HG03575 (cell line): ENCODE data around the gene RAP1GAP2.

Experiments
- ATAC-seq: cut with Tn5 transposase; IDR thresholded peaks from one replicate; pipeline ENCODE4 v1.9.1; 2021; ENCODE audit not compliant: unreplicated experiment, insufficient number of reproducible peaks, low FRiP score; ENCODE audit errors: extremely low read depth

The RAP1GAP2 gene

DNA sequence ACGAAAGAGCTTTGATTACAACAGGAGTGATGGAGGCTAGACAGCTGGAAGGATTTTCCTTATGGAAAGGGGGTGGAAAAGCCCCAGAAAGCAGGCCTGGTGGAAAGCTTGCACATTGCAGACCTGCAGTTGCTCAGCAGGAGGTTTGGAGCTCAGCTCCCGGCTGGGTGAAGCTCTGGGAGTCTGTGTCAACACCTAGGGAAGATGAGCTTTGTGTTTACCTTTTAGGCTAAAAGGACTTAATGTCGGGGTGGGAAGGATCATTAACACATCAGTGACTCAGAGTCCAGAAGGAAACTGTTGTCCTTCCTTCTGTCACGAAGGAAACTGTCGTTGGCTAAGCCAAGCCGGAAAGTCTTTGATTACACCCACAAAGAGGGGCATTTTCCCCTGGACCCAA lies 48.2 kb downstream of the RAP1GAP2 start:
- no peak for ATAC-seq

DNA sequence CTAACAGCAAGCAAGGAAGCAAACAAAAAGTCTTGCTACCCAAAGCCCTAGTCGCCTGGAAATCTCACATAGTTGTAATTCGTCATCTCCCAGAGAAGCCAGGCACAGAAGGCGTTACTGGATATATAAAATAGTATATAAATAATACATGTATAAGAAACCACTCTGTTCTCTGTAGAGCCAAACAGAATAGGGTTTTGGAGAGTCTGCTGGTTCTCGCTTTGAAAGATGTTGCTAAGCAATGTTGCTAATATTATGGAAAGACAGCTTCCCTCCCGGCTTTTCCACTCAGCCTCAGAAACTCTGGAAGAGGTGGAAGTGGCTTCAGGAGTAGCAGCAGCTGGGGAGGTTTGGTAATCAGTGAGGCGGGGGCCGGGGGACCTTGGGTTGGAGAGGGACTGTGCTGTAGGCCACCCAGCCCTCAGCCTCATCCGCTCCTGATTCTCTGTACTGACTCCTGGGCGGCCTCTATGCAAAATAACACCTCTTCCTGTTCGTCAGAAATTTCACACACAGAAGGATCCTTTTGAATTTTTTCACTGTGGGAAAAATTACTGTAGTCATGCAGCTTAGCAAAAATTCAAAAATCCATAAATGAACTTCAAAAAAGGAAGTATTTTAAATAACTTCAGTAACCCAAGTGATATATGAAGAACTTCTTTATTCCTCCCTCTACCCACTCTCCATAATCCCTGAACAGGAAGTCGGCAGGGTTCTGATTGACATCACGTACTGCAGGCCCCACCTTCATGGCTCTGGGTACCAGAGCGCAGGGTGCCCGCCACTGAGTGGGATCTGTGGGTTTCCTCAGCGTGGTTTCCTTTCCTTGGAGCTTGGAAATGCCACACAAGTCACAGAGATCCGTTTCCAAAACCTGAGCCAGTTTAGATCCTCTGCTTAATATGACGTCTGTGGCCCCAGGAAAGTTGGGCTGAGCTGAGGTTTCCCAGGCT lies 51.4 kb downstream of the RAP1GAP2 start:
- ATAC-seq: no peak

DNA sequence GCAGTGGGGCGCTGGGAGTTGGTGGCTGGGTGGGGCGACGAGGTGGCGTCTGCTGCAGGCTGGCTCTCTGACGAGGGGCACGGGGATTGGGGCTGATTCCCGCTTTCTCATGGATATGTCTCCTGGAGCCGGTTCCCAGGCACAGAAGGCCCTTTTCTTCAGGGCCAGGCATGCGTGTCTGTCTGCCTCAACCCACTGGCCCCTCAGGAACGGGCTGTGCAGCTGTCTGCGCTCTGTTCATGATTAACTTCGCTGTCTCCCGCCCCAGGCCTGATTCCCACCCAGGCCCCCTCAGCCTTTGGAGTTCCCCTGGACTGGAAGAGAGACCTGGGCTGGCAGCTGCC lies 53.1 kb downstream of the RAP1GAP2 start:
- no peak for ATAC-seq

DNA sequence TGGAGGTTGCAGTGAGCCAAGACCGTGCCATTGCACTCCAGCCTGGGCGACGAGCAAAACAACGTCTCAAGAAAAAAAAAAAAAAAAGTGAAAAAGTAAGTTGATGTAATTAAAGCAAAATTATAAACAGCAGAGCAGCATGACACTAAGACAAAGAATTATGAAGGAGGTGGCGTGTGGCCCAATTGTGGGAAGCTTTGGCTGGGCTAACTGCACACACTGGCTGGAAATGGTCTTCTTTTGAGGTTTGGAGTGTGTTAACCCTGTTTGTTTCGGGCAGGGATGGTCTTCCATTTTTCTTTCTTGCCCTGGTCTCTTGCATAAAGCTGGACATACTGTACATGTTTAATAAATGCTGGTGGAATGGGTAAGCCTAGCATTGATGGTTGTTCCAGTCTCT lies 54.8 kb downstream of the RAP1GAP2 start:
- no peak for ATAC-seq

DNA sequence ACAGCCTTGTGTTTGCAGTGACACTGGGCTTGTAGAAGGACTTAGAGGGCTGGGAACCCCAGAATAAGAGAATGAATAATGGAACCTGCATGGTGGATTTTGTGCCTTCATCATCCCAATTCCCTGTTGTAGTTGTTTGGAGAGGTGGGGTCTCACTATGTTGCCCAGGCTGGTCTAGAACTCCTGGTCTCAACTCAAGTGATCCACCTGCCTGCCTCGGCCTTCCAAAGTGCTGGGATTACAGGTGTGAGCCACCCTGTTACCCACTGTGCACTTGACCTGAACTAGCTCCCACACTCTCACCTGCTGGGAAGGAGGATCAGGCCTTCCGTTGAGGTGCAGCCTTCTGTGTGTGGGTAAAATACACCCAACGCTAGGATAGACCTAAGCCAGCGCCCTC lies 55.4 kb downstream of the RAP1GAP2 start:
- ATAC-seq: no peak

DNA sequence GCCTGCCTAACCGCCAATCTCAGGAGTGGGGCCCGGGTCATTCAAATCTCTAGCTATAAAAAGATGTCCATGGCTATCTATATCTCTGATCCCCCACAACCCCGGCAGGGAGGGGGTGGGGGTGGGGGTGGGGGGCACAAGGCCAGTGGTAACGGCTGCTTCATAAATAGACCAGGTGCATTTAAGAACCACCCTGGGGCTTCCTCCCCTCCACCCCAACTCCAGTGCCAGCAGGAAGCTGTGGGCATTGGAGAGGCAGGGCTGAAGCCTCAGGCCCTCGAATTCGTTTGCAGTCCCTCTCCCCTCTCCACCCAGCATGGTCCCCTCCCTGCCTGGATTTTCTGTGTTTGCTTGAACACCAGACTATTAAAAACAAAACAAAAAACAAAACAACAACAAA lies 56.0 kb downstream of the RAP1GAP2 start:
- no peak for ATAC-seq

DNA sequence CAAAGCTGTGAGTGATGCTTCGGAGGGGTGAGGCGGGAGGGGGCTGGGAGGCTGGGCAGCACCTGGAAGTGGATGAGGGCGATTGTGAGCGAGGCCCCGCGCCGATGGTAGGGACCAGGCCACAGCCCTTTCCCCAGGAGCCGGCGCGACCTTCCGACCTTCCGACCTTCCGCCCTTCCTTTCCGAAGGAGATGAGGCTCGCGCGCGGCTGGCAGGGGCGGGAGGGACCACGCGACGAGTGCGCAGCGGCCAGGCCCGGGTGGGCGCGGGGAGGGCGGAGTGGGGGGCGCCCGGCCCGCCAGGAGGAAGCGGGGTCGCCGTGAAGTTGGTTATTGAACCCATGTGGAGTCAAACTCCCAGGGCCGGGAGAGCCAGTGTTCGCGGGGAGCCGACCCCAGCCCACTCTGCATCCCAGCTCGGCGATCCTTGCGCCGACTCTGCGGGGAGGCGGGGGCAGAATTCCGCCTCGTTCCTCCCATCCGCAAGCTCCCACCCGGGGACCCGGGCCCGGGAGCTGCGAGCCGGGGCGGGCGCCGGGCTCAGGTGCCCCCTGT lies 56.6 kb downstream of the RAP1GAP2 start:
- no peak for ATAC-seq

DNA sequence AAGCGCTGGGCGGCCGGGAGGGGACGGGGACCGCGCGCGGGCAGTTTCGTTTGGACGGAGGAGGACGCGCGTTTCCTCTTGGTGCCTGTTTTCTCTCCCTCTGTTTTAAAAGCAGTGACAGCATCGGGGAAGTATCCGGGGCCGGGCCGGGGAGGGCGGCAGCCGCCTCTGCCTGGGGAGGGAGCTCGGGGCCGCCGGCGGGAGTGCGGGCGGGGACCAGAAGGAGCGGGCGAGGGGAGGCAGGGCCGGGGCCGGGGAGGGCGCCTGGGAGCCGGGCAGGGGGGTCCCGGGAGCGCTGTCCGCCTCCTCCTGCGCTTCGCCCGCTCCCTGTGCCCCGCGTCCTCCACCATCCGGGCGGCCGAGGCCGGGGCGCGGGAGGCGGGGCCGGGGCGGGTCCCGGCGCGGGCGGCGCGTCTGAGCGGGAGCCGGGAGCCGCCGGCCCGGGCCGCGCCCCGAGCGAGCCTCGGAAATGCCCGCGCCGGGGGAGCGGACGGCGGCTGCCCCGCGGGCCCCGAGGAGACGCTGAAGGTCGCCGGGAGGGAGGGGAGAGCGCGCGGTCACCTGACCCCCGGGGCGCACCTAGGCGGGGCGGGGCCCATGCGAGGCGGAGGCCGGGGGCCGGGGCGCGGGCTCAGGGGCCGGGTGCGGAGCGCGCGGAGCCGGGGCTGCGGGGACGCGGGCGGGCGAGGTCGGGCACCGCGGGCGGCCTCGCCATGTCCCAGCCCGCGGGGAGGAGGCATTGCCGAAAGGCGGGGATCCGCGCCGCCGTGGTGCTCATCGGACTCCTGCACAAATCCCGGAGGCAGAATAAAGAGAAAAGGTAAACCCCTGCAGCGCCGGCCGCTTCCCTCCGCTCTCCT lies 57.3 kb downstream of the RAP1GAP2 start:
- ATAC-seq: no peak

DNA sequence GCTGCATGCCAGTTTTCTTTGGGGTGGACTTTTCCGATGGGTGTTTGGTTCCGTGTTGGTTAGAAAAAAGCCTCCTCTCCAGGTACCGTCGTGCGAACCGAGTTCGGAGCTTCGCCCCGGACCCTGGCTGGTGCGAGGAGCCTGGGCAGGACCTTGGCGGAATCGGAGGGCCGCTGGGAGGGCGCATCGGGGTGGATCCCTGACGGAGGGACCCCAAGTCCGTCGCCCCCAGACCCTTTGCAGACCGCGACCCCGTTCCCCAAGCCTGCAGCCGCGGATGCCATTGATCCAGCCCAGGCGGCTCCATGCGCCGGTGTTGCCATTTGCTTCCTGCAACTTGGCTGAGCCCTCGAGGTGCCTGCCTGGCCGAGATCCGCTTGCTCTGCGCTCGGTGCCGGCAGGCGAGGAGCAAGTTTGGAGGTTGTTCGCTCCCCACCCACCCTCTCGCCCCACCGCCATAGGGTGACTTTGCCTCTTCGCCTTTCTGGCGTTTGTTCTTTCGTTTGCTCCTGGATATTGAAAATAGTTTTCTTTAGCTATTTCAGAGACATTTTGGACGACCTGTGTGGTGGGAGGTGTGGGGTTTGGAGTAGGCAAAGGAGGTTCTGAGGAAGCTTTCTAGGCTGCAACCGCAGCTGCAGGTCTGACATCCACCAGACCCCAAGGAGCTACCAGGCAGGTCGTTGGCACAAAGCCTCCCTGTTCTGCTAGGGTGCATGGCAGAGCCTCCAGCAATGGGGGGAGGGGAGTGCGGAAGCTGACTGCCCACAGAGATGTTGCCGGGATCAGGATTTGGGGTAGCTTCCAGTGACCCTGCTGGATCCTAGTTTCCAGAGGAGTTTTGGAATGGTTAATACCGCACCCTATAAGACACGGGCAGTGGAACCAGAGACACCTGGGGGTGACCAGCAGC lies 58.2 kb downstream of the RAP1GAP2 start:
- no peak for ATAC-seq

DNA sequence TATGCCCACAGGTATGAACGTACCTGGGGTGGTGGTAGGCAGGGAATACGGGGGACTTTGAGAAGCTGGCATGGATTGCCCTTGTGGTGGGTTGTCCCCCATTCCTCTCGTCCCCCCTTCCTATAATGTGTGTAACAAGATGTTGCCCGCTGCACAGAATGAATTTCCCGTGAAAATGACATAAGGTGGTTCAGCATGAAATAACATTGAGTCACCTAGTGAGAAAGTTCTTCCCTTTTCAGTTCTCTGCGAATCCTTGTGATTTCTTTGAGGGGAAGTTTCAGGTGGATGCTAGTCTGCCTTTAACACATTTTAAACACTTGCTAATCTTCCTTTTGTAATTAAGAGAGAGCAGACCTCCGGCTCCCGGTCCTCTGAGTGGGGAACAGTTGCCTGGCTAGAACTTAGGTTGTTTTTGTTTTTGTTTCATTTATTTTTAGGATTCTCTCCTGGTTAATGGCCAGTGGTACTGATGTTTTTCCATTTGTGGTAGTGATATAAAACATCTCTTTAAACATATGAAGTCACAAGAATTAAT lies 58.9 kb downstream of the RAP1GAP2 start:
- no peak for ATAC-seq

DNA sequence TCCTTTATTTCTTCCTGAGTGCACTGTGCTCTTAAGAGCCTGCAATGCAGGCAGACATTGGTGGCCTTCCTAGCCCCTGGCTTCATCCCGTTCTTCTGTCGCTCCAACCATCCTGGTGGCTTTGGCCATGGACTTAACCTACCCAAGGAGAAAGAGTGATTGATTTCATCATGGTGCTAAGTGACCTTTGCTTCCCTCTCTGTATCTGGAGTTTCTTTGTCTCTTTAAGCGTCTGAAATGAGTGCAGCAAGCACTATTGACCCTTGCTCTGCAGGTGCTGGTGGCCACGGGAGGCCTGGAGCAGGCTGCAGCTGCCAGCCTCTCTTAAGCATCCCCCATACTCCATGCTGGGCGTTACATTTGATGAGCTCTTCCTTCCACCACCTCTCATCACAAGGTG lies 60.5 kb downstream of the RAP1GAP2 start:
- ATAC-seq: no peak

DNA sequence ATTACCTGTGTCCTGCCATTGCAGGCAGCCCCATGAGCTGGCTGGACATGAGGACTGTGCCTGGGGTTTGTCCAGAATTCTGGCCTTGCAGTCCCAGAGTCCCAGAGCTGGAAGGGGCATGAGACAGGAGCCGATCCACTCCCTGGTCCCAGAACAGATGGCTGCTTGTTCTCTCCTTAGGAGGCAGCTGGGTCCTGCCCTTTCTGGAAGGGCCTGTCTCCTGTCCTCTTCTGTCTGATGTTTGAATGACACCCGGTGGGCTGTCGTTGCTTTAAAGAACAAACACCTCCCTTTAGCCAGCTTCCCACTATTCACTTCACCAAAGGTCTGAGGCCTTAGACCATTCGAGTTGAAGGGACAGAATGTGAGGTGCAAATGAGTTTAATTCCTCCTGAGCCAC lies 63.8 kb downstream of the RAP1GAP2 start:
- ATAC-seq: no peak

DNA sequence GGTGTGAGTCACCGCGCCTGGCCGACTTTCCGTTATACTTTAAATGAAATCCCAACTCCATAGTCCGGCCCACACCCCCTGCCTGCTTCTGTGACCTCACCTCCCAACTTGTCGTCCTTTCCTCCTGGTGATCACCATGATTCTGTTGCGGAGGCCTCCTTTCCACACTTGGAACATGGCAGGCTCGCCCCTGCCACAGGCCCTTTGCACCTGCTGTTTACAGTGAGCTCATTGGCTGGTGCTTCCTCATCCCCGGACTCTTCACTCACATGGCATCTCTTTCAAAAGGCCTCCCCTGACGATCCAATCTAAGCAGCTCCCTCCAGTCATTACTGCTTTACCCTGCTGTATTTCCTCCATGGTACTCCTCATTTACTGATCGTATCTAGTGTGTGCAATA lies 64.6 kb downstream of the RAP1GAP2 start:
- ATAC-seq: no peak

DNA sequence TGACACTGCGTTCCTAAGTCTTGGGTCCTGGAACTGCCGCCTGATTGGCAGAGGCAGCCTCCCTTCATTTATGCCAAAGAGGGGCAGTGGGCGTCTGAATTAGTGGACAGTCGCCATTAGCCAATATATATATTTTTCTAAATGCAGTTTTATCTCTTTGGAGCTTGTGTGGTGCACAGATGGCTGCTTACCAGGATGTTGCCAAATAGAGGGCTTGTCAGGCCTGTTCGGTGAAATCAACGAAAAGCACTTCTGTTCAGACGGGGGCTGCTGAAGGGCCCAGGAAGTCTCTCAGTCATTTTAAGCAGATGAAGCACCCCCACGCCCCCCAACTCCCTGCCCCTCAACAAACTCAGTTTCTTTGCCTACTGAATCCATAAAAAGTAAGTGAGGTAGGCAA lies 66.0 kb downstream of the RAP1GAP2 start:
- no peak for ATAC-seq

DNA sequence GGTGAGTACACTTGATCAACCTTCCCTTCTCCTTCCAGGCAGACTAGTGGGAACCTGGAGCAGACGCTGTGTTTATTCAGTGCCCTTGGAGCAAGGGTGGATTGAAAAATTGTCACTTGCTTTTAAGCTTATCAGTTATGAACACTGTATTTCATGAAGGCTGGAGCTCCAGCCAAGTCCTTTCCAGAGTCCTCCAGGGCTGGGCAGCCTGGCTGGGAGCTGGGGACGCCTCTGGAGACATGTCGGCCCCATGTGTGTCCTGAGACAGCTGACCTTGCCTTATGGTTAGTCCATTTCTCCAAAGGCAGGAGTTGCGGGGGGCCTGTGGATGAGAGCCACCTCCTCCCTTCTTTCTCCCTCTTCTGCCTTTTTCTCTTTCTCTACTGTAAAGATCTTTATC lies 67.0 kb downstream of the RAP1GAP2 start:
- ATAC-seq: no peak

DNA sequence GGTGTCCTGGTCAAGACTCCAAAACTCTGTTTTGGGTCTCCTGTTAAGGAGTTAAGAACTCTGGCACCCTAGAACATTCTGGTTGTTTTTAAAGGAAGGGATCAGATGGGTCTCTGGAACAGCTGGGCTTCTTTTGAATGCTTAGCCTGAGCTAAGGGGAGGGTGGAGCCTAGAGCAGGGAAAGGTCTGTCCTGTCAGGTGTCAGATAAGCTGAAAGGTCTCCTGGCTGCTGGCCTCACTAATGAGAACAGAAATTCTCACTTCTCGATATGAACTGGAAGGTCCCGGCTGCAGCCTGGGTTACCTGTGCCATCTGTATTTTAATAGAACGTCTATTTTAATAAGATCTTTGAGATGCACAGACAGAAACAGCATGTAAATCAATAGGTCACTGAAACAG lies 69.0 kb downstream of the RAP1GAP2 start:
- no peak for ATAC-seq

DNA sequence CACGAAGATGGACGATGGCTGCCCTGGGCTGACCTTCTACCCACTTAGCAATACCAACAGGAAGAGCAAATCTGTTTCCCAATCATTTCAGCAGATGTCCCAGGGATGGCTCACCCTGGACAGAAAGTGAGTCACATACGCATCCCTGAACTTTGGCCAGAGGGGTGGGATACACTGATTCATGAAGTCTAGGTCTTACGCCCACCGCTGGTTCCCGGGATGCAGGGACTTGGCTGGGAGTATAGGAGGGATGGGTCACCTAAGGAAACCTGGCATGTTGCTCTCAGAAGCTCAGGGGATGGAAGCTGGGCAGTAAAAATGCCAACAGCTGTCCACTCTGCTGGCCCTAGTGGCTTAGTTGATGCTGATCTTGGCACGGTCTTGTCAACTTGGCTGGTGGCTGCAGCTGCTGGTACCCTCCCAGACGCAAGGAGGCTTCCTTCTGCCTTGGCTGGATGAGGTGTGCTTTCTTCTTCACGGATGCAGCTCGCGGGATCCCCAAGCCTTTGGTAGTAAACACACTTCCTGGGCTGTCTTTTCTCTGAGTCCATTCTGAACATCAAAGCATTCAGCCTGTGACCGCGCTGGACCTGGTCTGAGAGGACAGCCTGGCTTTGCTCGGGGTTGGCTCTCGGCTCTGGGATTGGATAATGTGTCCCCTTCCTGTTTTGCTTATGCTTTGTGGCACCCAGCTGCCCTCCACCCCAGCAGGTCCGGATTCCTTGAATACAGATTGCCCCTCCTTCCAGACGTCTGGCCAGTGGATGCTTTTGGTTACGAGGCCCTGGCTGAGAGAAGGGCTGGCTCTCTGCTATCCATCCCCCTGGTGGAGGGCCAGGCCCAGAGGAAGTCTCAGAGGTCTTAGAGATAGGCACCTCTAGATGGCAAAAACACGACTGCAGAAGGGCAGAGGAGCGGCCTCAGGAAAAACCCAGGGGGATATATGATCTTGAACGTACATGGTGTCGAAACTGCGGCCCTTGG lies 71.5 kb downstream of the RAP1GAP2 start:
- no peak for ATAC-seq

DNA sequence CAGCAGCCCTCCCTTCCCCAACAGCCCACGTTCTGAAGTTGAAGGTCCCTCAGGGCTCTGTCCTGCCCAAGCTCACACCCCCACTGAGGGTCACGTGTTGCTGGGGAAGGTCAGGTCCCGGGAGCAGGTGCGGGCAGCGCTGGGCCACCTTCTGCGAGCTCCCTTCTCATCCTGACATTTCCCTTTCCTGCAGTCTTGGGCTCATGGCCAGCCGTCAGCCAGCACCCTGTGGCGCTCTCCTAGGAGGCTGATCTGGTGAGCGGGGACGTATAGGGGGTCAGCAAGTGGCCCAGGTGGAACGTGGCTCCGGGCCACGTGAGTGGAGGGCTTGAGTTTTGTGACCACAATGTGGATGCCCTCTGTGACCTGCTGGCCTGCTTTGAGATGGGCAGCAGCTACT lies 73.4 kb downstream of the RAP1GAP2 start:
- no peak for ATAC-seq
